Measurements from ENCODE around the gene DNAJB6.

Gene DNAJB6

DNA sequence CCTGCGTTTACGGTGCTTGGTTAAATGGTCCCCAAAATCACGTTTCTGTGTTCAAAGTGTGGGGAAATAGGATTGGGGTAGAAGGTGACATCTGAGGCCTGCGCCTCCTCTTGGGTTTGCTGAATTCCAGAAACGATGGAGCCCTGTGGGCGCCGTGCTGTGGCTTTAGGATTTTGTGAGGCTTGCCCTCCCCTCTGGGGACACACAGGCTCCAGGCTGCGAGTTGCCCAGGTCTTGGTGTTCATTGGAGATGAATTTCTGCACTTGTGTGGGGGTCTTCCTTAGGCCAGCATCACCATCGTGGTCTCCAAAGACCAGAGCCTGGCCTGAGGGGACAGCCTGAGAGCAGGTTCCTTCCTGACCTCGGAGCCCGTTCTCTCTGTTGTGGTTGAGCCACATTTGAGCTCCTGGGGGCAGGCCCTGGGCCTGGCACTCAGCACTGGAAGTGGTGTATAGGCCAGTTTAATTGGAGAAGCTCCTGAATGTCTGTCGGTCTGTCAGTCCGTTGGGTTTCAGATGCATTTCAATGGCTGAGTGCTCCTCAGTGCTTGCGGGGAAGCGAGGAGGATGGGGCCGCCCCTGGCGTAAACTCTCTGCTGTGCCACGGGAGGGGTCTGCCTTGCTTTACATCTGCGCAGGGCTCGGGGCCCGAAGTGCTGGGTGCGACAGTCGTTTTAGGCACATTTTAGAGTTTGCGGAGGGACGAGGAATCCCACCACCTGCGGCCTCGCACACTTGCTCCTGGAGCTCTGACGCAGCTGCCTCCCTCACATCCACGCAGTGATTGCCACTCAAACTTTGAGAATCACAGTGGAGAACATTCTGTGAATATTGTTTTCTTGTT lies 71.7 kb downstream of the DNAJB6 start:
- peaks cover 85% of the 10 kb centered on the region for H3K36me3 ChIP-seq (ENCODE audit: insufficient read depth, low read length)
- no peaks in the 10 kb centered on the region for H3K9me3 ChIP-seq (ENCODE audit: insufficient read depth, low read length, severe bottlenecking)
- H3K4me1 ChIP-seq (ENCODE audit: insufficient read depth, low read length): no peaks in the 10 kb centered on the region
- H3K27me3 ChIP-seq (ENCODE audit: insufficient read depth, low read length, poor library complexity): no peaks in the 10 kb centered on the region
- no peak overlapping the region for H3K4me2 ChIP-seq (ENCODE audit: insufficient read depth, low read length)
- no peak overlapping the region for H3K4me3 ChIP-seq (ENCODE audit: low read depth in 1 of 2, low read length in 2 of 2)
- no peak overlapping the region for H3K9ac ChIP-seq (ENCODE audit: low read depth, low read length)
- H3K79me2 ChIP-seq (ENCODE audit: insufficient read depth, low read length): peaks cover 20% of the 10 kb centered on the region; the same call in 1 of the 2 replicates
- ATAC-seq (ENCODE audit: insufficient read depth, low read depth): no peak
- peaks cover 49% of the 10 kb centered on the region for H4K20me1 ChIP-seq (ENCODE audit: insufficient read depth, low read length)
- no peak for TF ChIP-seq EZH2 (IDR thresholded peaks at IDR 0.05; ENCODE audit: borderline replicate concordance, low read depth, low read length, severe bottlenecking)
- DNase-seq: no peak
- H2AFZ ChIP-seq (ENCODE audit: low read depth, low read length): no peak overlapping the region
- no peak overlapping the region for H3K27ac ChIP-seq (ENCODE audit: low read length)

GRCh38 chr7:157409149-157409752 lies 72.4 kb downstream of the DNAJB6 start:
- no peak overlapping the region for H2AFZ ChIP-seq (ENCODE audit: low read depth, low read length)
- peaks cover 13% of the 10 kb centered on the region; the same call in 1 of the 2 replicates for H3K79me2 ChIP-seq (ENCODE audit: insufficient read depth, low read length)
- no peak overlapping the region for H3K27ac ChIP-seq (ENCODE audit: low read length)
- ATAC-seq (ENCODE audit: insufficient read depth, low read depth) (no peak), DNase-seq (no peak)
- H4K20me1 ChIP-seq (ENCODE audit: insufficient read depth, low read length): peaks cover 46% of the 10 kb centered on the region
- H3K9me3 ChIP-seq (ENCODE audit: insufficient read depth, low read length, severe bottlenecking): no peaks in the 10 kb centered on the region
- H3K9ac ChIP-seq (ENCODE audit: low read depth, low read length): no peak overlapping the region
- H3K4me3 ChIP-seq (ENCODE audit: low read depth in 1 of 2, low read length in 2 of 2): no peak overlapping the region
- TF ChIP-seq CTCF (IDR thresholded peaks at IDR 0.05; ENCODE audit: borderline replicate concordance, extremely low read depth, low read length, poor library complexity, severe bottlenecking): no peak
- TF ChIP-seq EZH2 (IDR thresholded peaks at IDR 0.05; ENCODE audit: borderline replicate concordance, low read depth, low read length, severe bottlenecking): no peak
- peaks cover 81% of the 10 kb centered on the region for H3K36me3 ChIP-seq (ENCODE audit: insufficient read depth, low read length)
- H3K4me2 ChIP-seq (ENCODE audit: insufficient read depth, low read length): no peak overlapping the region
- H3K27me3 ChIP-seq (ENCODE audit: insufficient read depth, low read length, poor library complexity): no peaks in the 10 kb centered on the region
- H3K4me1 ChIP-seq (ENCODE audit: insufficient read depth, low read length): no peaks in the 10 kb centered on the region

DNA sequence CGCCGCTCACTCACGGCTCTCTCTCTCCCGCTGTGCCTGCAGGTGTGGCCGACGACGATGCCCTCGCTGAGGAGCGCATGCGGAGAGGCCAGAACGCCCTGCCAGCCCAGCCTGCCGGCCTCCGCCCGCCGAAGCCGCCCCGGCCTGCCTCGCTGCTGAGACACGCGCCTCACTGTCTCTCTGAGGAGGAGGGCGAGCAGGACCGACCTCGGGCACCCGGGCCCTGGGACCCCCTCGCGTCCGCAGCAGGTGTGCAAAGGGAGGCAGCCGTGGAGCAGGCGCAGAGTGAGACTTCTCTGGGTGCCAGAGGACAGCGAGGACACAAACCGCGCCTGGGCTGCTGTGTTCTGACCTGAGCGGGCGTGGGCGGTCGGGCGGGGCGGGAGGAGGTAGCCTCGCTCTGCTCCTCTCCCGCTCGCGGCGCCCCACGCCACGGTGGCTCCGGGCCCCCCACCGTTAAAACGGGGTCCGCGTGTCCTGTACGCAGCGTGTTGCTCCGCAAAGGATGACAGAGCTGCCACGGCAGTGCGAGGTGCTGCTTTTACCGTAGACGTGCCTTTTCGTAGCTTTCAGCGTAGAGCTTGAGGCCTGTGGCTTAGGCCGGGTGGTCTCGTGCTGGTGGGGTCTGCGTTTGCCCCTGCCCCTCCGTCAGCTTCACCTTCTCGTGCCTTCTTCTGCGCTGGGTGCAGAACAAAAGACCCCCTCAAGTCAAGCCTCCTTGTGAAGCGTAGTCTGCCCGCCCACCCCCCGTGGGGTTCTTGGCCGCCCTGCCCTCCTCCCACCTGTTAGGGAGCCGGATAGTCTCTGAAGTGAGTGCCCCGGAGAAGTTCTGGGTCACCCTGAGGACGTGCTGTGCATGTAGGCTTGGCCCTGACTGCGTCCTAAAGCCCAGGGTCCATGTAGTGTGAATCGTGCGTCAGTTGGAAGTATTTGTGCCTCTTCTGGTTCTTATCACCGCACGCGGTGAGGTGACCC lies 73.2 kb downstream of the DNAJB6 start:
- Histone ChIP-seq H3K79me2 (ENCODE audit: insufficient read depth, low read length) (peaks cover 14% of the 10 kb centered on the region; the same call in 1 of the 2 replicates), H3K27me3 (ENCODE audit: insufficient read depth, low read length, poor library complexity) (no peaks in the 10 kb centered on the region), H3K4me1 (ENCODE audit: insufficient read depth, low read length) (no peaks in the 10 kb centered on the region), H3K36me3 (ENCODE audit: insufficient read depth, low read length) (peaks cover 86% of the 10 kb centered on the region), H3K4me3 (ENCODE audit: low read depth in 1 of 2, low read length in 2 of 2) (no peak overlapping the region), H3K27ac (ENCODE audit: low read length) (no peak overlapping the region), H3K4me2 (ENCODE audit: insufficient read depth, low read length) (no peak overlapping the region), H2AFZ (ENCODE audit: low read depth, low read length) (no peak overlapping the region), H4K20me1 (ENCODE audit: insufficient read depth, low read length) (peaks cover 48% of the 10 kb centered on the region), H3K9ac (ENCODE audit: low read depth, low read length) (no peak overlapping the region), H3K9me3 (ENCODE audit: insufficient read depth, low read length, severe bottlenecking) (no peaks in the 10 kb centered on the region)
- no peak for TF ChIP-seq EZH2 (IDR thresholded peaks at IDR 0.05; ENCODE audit: borderline replicate concordance, low read depth, low read length, severe bottlenecking)
- no peak for TF ChIP-seq CTCF (IDR thresholded peaks at IDR 0.05; ENCODE audit: borderline replicate concordance, extremely low read depth, low read length, poor library complexity, severe bottlenecking)
- ATAC-seq (ENCODE audit: insufficient read depth, low read depth) (no peak), DNase-seq (no peak)
